ENCODE measurements around the gene CDAN1. TPM values are rescaled to one million over a fixed set of nuclear protein-coding genes. Genes with fewer than 3 reads are reported as not detected.
A peak's percentile ranks its signal among the peaks of the same experiment; 100 is the strongest.

The CDAN1 gene
- total and polyA plus RNA-seq, 8 donors: 4.7 to 27.2 (median 10.1) TPM

DNA sequence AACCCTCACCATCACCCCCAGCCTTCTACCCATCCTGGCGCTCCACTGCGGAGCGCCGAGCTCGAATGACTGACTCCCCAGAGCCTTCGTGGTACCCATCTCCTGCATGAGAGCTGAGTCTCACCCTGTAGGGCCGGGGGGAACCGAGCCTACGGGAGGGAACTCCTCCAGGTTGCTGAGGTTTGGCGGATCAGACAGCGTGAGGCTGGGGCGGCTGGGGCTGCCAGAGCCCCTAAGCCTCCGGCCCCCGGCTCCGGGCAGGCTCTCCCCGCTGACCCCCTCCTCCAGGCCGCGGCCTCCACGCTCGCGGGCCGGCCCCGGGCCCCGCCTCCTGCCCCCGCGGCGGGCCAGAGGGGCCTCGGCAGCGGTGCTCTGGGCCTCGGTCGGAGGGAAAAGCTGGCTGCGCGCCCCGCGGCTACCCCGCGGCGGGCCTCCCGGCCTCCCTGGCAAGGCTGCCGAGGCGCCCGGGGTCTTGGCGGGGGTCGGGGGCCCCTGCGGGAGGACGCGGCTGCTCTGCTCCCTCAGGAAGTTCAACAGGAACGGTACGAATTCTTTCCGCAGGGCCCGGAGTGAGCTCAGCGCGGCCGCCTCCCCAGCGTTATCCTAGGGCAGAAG, 643 bp downstream of the CDAN1 start:
- peak overlapping the region; percentile 82 to 90 (median 88) for H3K4me3 ChIP-seq
- 0 to 2% (median 2%) methylated on average over 8 to 55 of the region's 55 CpGs for WGBS, 5 donors
- H3K36me3 ChIP-seq: peaks cover 8 to 42% (median 34%) of the 10 kb centered on the region in 4 donors
- peaks cover 12 to 33% (median 24%) of the 10 kb centered on the region in 4 donors for H3K4me1 ChIP-seq
- peak overlapping the region; percentile 84 to 97 (median 91) for H3K27ac ChIP-seq
- TF ChIP-seq POLR2AphosphoS5 (IDR thresholded peaks at IDR 0.05): no peak
- TF ChIP-seq POLR2A (IDR thresholded peaks at IDR 0.05): no peak
- no peak for TF ChIP-seq EP300 (IDR thresholded peaks at IDR 0.05)
- TF ChIP-seq, protein P1, sequence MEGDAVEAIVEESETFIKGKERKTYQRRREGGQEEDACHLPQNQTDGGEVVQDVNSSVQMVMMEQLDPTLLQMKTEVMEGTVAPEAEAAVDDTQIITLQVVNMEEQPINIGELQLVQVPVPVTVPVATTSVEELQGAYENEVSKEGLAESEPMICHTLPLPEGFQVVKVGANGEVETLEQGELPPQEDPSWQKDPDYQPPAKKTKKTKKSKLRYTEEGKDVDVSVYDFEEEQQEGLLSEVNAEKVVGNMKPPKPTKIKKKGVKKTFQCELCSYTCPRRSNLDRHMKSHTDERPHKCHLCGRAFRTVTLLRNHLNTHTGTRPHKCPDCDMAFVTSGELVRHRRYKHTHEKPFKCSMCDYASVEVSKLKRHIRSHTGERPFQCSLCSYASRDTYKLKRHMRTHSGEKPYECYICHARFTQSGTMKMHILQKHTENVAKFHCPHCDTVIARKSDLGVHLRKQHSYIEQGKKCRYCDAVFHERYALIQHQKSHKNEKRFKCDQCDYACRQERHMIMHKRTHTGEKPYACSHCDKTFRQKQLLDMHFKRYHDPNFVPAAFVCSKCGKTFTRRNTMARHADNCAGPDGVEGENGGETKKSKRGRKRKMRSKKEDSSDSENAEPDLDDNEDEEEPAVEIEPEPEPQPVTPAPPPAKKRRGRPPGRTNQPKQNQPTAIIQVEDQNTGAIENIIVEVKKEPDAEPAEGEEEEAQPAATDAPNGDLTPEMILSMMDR (IDR thresholded peaks at IDR 0.05): no peak
- H3K27me3 ChIP-seq: no peaks in the 10 kb centered on the region
- intact Hi-C loops (cut with DNase I; ENCODE audit: low total_unique reads): loop anchor here (10.0 kb wide), 1 partner anchor 189 kb away; the partner anchor contains the start of gene TTBK2
- peak in 1 of 2 donors; percentile 70 for DNase-seq
- H3K9me3 ChIP-seq: no peaks in the 10 kb centered on the region

DNA sequence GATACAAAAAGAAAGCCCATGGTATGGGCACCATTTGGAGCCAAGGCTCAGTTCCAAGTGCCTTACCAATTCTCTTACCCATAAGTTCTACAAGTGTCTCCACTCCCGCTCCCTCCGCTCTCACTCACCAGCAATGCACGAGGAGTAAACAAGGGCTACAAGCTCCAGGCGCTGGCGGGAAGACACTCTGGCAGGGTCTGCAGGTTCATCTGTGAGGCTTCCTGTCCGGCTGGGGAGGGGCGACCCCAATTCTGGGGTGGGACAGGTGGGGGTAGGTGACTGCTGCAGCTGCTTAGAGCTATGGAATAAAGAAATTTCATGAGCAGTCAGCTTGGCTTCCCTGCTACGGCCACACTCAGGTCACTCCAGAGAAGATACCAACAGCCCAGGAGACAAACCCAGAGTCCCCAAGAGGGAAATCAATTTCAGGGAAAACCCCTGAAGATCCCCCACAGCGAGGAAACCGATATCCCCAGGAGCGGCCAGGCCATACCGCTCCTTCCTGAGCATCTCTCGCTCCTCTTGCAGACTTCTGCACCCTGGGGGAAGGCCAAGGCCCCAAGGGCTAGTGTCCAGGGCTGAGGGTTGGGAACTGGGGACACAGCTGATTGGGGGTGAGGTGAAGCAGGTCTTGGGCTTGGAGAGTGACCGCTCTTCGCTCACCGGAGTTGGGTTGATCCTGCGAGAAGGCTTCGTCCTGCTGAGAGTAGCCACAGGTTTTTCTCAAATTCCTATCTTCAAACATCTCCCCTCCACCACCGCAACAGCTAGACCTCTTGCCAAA, 1.4 kb downstream of the CDAN1 start:
- peaks cover 15 to 49% (median 41%) of the 10 kb centered on the region in 4 donors for H3K36me3 ChIP-seq
- peak overlapping the region in 3 of 5 donors; percentile 84 to 94 (median 89) for H3K27ac ChIP-seq
- no peaks in the 10 kb centered on the region for H3K9me3 ChIP-seq
- no peak for DNase-seq
- H3K4me3 ChIP-seq: peak overlapping the region; percentile 82 to 90 (median 88)
- peaks cover 12 to 33% (median 24%) of the 10 kb centered on the region in 4 donors for H3K4me1 ChIP-seq
- TF ChIP-seq POLR2A (IDR thresholded peaks at IDR 0.05) (no peak), EP300 (IDR thresholded peaks at IDR 0.05) (no peak), POLR2AphosphoS5 (IDR thresholded peaks at IDR 0.05) (no peak)
- TF ChIP-seq, protein P1 (IDR thresholded peaks at IDR 0.05): no peak
- no peaks in the 10 kb centered on the region for H3K27me3 ChIP-seq
- 81 to 87% (median 84%) methylated on average over 19 of the region's 19 CpGs for WGBS, 5 donors
- intact Hi-C loops (cut with DNase I; ENCODE audit: low total_unique reads): loop anchor here (10.0 kb wide), 1 partner anchor 189 kb away; the partner anchor contains the start of gene TTBK2

DNA sequence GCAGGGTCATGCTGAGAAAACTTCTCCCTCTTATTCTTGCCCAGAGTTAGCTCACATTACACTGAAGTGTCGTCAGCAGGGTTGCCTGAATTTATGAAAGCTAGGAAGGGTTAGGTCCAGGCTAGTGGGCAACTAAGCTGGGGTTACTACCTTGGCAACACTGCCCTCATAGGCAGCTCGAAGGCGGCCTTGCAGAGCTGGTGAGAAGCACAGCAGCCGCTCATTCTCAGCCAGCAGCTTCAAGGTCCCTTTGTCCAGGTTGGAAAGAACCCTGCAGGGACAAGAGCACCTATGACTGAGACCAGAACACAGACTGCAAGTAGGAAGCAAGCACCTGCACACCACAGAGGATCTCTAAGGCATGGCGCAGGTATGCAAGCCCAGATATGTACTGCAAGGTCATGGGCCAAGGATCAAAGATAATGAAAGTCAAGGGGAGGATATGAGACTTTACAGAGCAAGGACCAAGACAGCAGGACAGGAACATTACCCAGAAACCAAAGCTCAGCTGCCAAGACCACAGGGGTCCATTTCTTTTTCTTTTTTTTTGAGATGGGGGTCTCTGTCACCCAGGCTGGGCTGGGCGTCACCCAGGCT, 2.8 kb downstream of the CDAN1 start:
- intact Hi-C loops (cut with DNase I; ENCODE audit: low total_unique reads): loop anchor here (10.0 kb wide), 1 partner anchor 191 kb away; the partner anchor contains the start of gene TTBK2
- WGBS, 5 donors: 89 to 97% (median 94%) methylated on average over 6 of the region's 6 CpGs
- DNase-seq: no peak
- Histone ChIP-seq H3K27ac (no peak overlapping the region), H3K4me3 (no peak overlapping the region), H3K36me3 (peaks cover 27 to 63% (median 55%) of the 10 kb centered on the region in 4 donors), H3K4me1 (peaks cover 12 to 33% (median 26%) of the 10 kb centered on the region in 4 donors), H3K9me3 (no peaks in the 10 kb centered on the region), H3K27me3 (no peaks in the 10 kb centered on the region)
- TF ChIP-seq POLR2A (IDR thresholded peaks at IDR 0.05) (no peak), POLR2AphosphoS5 (IDR thresholded peaks at IDR 0.05) (no peak), EP300 (IDR thresholded peaks at IDR 0.05) (no peak)
- TF ChIP-seq, protein P1 (IDR thresholded peaks at IDR 0.05): no peak

DNA sequence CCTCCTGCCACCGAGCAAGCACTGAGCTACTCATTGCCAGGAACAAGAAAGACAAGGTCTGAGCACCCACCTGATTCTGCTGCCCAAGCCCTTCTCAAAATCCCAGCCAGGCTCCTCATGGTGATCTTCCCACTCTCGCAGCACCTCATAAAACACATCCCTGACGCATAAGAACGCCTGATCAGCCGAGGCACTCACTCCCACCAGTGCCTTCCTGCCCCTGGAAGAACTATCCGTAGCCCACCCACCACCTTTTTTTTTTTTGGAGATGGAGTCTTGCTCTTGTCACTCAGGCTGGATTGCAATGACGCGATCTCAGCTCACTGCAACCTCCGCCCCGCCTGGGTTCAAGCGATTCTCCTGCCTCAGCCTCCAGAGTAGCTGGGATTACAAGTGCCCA, 3.9 kb downstream of the CDAN1 start:
- DNase-seq: no peak
- WGBS, 5 donors: 91 to 95% (median 92%) methylated on average over 11 of the region's 11 CpGs
- TF ChIP-seq POLR2A (IDR thresholded peaks at IDR 0.05) (no peak), EP300 (IDR thresholded peaks at IDR 0.05) (no peak), POLR2AphosphoS5 (IDR thresholded peaks at IDR 0.05) (no peak)
- TF ChIP-seq, protein P1 (IDR thresholded peaks at IDR 0.05): no peak
- Histone ChIP-seq H3K4me1 (peaks cover 12 to 38% (median 26%) of the 10 kb centered on the region in 4 donors), H3K36me3 (peaks cover 37 to 74% (median 67%) of the 10 kb centered on the region in 4 donors), H3K4me3 (no peak overlapping the region), H3K27ac (no peak overlapping the region), H3K27me3 (no peaks in the 10 kb centered on the region), H3K9me3 (no peaks in the 10 kb centered on the region)
- intact Hi-C loops (cut with DNase I; ENCODE audit: low total_unique reads): loop anchor here (10.0 kb wide), 1 partner anchor 192 kb away; the partner anchor contains the start of gene TTBK2

Measured in stomach (tissue), 9 donors.